DND-41 (cell line): ENCODE data around the gene SCGB1A1.

ENCODE experiments used
- EZH2 ChIP-seq: IDR thresholded peaks from 3 replicates; pipeline ENCODE4 v1.6.1; 2012; ENCODE audit warnings: borderline replicate concordance, low read depth, mild to moderate bottlenecking, moderate library complexity, low read length, inconsistent platforms; ENCODE audit not compliant: severe bottlenecking
- TF ChIP-seq, protein P1 (sequence below): IDR thresholded peaks from 2 replicates; pipeline ENCODE4 v1.5.1; 2012; ENCODE audit warnings: borderline replicate concordance, low read length, moderate library complexity, mild to moderate bottlenecking; ENCODE audit not compliant: poor library complexity, severe bottlenecking; ENCODE audit errors: extremely low read depth

DNA sequence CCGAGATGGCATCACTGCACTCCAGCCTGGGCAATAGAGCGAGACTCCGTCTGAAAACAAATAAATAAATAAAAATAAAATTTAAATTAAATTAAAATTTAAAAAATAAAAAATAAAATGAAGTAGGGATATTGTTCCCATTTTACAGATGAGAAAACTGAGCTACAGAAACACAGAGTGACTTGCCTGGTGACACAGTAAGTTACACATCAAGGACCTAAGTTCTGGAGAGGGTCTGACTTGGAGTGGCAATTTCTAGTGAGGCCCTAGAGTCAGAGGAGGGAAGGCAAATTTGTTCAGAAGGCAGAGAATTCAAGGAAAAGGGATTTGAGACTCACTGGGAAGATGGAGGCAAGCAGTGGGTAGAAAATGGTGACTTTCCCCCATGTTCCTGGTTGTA, 2.0 kb downstream of the SCGB1A1 start:
- TF ChIP-seq, protein P1, sequence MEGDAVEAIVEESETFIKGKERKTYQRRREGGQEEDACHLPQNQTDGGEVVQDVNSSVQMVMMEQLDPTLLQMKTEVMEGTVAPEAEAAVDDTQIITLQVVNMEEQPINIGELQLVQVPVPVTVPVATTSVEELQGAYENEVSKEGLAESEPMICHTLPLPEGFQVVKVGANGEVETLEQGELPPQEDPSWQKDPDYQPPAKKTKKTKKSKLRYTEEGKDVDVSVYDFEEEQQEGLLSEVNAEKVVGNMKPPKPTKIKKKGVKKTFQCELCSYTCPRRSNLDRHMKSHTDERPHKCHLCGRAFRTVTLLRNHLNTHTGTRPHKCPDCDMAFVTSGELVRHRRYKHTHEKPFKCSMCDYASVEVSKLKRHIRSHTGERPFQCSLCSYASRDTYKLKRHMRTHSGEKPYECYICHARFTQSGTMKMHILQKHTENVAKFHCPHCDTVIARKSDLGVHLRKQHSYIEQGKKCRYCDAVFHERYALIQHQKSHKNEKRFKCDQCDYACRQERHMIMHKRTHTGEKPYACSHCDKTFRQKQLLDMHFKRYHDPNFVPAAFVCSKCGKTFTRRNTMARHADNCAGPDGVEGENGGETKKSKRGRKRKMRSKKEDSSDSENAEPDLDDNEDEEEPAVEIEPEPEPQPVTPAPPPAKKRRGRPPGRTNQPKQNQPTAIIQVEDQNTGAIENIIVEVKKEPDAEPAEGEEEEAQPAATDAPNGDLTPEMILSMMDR, result no peak
- TF ChIP-seq EZH2, result no peak
